Skeletal muscle tissue (tissue), 4 donors: Measurements from ENCODE around the gene GSE1. TPM values are rescaled to one million over a fixed set of nuclear protein-coding genes. Genes with fewer than 3 reads are reported as not detected.

Source experiments
- H3K27ac ChIP-seq: one replicate; pipeline ENCODE4 v1.7.0; 2013; ENCODE audit warnings: mild to moderate bottlenecking, low read depth, low read length, inconsistent platforms
- H3K27me3 ChIP-seq, 3 donors: one replicate each; pipeline ENCODE4 v1.7.0; 2013; ENCODE audit warnings: low read length in 3 of 3; ENCODE audit not compliant: control insufficient read depth in 3 of 3, insufficient read depth in 3 of 3
- H3K36me3 ChIP-seq, 3 donors: one replicate each; pipeline ENCODE4 v1.7.0; 2013; ENCODE audit warnings: low read length in 3 of 3; ENCODE audit not compliant: control insufficient read depth in 3 of 3, insufficient read depth in 3 of 3
- H3K4me1 ChIP-seq, 3 donors: one replicate each; pipeline ENCODE4 v1.7.0; 2013; ENCODE audit warnings: low read length in 3 of 3, mild to moderate bottlenecking in 3 of 3; ENCODE audit not compliant: control insufficient read depth in 3 of 3, insufficient read depth in 3 of 3
- H3K4me3 ChIP-seq, 3 donors: one replicate each; pipeline ENCODE4 v1.7.0; 2013; ENCODE audit warnings: low read length in 3 of 3
- H3K9ac ChIP-seq, 3 donors: one replicate each; pipeline ENCODE4 v1.7.0; 2013; ENCODE audit warnings: low read length in 3 of 3, mild to moderate bottlenecking in 3 of 3, moderate library complexity in 2 of 3, low read depth in 1 of 3
- H3K9me3 ChIP-seq, 3 donors: one replicate each; pipeline ENCODE4 v1.7.0; 2013; ENCODE audit warnings: low read length in 3 of 3; ENCODE audit not compliant: control insufficient read depth in 3 of 3
- total RNA-seq: library from RNA; depleted of rRNA; stranded (reverse); fragments of >200 nt; gene quantifications from one replicate; pipeline ENCODE4 v1.2.3, GENCODE V29; 2014
- donor health status: Osteomylitis.

GSE1 gene
- total RNA-seq, 1 donor from 2014 or later: 27.7 TPM

DNA sequence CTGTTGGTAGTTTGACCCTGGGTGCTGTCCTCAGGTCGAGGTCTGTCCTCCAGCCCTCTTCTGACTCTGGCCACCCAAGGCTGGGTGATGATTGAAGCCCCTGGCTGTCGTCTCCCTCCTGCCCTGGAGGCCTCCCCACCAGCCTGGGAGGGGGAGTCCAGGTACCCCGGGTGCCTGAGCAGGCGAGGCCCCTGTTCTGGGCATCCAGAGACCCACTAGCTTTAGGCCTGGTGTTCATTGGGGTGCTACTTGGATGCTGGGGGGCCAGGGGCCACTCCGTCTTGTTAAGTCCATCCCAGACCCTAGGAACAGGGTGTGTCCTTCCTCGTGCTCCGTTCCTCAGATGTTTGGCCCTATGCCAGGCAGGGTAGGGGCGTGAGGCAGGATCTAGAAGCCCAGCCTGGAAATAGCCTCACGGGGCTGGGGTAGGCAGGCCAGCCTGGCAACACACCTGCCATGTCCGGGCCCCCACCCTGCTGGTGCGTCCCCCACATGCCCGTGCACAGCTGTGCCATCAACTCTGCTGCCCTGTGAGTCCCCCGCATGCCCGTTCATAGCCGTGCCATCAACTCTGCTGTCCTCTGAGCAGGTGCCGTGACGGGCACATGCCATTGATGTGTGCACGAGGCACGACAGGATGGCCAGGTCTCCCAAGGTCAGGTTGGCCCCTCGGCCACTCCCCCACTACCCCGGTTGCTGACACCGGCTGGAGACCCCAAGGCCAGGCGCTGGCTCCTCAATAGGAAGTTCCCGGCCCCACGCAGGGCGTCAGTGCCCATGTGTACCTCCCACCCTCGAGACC lies 38.7 kb downstream of the GSE1 start:
- Histone ChIP-seq H3K9me3 (no peaks in the 10 kb centered on the region), H3K9ac (peak overlapping the region in 2 of 3 donors; percentile 3 to 25), H3K36me3 (peaks cover 9 to 22% (median 20%) of the 10 kb centered on the region in 3 donors), H3K4me3 (no peak overlapping the region), H3K27ac (peak overlapping the region; percentile 40), H3K27me3 (no peaks in the 10 kb centered on the region), H3K4me1 (peaks cover 18 to 39% (median 29%) of the 10 kb centered on the region in 3 donors)

DNA sequence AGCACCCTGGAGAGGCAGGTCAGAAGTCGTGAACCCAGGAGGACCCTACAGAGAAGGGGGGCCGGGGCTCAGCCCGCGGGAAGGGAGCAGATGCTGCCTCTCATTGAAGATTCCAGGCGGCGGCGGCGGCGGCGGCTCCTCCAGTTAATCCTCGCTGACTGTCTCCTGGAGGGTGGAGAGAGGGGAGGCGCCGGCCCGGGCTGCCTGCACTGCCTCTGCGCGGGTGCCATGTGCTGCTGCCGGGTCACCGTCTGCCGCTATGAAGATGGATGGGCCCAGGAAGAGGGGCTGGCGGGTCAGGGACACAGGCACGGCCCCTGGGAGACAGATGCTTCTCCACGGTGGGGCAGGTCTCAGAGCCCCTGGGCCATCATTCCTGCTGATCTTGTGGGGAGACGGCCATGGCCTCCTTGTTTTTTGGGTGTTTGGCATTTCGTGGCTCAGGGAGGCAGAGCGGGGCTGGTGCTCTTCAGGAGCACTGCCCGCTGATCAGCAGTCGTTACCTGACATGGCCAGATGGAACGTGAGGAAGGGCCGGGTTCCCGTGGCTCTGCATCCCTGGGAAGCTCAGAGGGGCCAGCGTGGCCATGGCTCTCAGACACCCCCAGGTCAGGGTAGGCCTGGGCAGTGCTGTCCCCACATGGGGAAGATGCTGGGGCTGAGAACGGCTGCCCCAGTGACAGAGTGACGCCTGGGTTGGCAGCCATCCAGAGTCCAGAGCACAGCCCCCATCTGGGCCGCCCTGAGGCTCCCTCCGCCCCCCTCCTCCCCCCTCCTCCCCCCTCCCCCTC lies 39.5 kb downstream of the GSE1 start:
- H3K27ac ChIP-seq: no peak overlapping the region
- peak overlapping the region in 1 of 3 donors; percentile 40 for H3K9ac ChIP-seq
- H3K9me3 ChIP-seq: no peaks in the 10 kb centered on the region
- peaks cover 18 to 47% (median 36%) of the 10 kb centered on the region in 3 donors for H3K4me1 ChIP-seq
- H3K36me3 ChIP-seq: peaks cover 11 to 28% (median 27%) of the 10 kb centered on the region in 3 donors
- no peaks in the 10 kb centered on the region for H3K27me3 ChIP-seq
- H3K4me3 ChIP-seq: no peak overlapping the region

DNA sequence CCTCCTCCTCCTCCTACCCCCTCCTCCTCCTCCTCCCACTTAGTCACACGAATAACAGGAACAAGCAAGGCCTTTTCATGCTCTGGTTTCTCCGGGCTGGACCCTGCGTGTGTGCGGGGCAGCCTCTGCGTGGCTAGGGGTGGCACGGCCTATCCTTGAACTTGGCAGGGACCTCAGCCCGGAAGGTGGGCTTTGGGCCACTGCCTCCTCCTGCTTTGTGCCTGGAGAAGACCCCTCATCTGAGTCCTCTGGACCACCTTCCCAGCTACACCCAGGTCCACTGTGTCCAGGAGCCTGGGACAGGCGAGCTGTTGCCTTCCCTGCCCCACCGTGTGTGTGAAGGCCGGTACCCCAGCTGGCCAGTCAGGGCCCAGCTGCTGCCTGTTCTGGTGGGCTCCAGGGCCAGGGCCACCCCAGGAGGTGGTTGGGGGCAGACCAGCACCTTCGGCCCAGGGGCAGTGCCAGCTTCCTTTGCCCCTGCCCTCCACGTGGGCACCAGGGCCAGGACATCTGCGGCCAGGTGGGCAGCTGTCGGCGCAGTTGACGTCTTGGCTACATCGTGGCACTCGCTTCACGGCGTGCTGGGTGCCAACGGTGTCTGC lies 40.3 kb downstream of the GSE1 start:
- Histone ChIP-seq H3K9me3 (no peaks in the 10 kb centered on the region), H3K36me3 (peaks cover 19 to 36% (median 34%) of the 10 kb centered on the region in 3 donors), H3K4me3 (no peak overlapping the region), H3K4me1 (peaks cover 18 to 52% (median 38%) of the 10 kb centered on the region in 3 donors), H3K9ac (no peak overlapping the region), H3K27ac (peak overlapping the region; percentile 47), H3K27me3 (no peaks in the 10 kb centered on the region)

DNA sequence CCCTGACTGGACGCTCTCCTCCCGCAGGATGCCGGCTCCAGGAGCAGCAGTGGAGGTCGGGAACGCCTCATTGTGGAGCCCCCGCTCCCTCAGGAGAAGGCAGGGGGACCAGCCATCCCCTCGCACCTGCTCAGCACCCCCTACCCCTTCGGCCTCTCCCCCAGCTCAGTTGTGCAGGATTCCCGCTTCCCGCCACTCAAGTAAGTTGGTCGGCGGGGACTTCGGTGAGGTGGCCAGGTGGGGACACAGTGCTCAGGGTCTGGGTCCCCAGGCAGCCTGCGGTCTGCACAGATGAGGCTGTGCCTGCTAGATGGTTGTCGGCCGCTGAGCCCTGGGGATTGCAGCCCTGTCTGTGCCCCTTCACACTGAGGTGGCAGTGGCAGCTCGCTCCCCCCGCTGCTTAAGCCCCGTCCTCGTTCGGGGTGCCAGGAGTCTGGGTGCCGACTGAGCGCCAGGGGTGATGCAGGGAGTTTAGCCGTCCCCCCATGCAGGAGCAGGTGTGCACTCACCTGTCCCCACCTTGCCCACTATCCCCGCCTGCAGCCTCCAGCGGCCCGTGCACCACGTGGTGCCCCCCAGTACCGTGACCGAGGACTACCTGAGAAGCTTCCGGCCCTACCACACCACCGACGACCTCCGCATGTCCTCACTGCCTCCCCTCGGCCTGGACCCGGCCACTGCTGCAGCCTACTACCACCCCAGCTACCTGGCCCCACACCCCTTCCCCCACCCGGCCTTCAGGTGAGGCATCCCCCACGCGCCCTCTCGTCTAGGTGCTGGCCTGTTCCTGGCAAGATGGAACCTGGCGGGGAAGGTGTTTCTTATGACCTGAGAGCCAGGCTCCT lies 41.4 kb downstream of the GSE1 start:
- H3K4me3 ChIP-seq: no peak overlapping the region
- H3K36me3 ChIP-seq: peaks cover 29 to 42% (median 37%) of the 10 kb centered on the region in 3 donors
- H3K27me3 ChIP-seq: no peaks in the 10 kb centered on the region
- no peak overlapping the region for H3K27ac ChIP-seq
- H3K9me3 ChIP-seq: no peaks in the 10 kb centered on the region
- peaks cover 18 to 62% (median 42%) of the 10 kb centered on the region in 3 donors for H3K4me1 ChIP-seq
- no peak overlapping the region for H3K9ac ChIP-seq

DNA sequence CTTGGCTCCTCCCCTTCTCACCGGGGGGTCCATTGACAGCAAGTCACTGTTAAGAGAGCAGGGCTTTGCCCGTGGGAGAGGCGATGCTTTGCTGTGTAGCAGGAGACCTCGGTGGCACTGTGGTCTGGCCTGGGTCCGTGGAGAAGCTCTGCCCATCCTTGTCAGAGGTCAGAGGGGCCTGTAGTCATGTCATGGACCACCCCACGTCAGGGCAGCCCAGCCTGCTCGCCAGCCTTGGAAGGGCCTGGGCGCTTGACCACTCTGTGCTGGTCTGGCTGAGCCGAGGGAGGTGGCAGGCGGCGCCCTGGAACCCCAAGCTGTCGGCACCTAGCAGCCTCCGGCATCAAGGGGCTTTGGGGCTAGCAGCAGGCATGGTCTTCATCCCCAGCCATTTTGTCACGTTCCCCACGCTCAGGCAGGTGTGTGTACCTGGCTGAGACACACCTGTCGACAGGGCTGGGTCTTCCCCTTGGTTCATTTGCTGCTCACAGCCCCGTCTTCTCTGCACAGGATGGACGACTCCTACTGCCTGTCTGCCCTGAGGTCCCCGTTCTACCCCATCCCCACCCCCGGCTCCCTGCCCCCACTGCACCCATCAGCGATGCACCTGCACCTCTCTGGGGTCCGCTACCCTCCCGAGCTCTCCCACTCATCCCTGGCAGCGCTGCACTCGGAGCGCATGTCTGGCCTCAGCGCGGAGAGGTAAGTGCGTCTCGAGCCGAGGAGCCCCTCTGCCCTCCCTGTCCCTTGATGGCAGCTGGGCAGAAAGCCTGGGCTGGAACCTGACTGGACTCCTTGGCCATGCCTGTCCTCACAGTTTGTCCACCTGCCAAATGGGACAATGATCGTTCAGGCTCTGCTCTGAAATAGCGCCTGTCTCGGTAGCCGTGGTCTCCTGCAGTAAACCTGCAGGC lies 42.4 kb downstream of the GSE1 start:
- no peak overlapping the region for H3K9ac ChIP-seq
- peaks cover 32 to 44% (median 37%) of the 10 kb centered on the region in 3 donors for H3K36me3 ChIP-seq
- H3K27me3 ChIP-seq: no peaks in the 10 kb centered on the region
- H3K4me1 ChIP-seq: peaks cover 27 to 72% (median 49%) of the 10 kb centered on the region in 3 donors
- no peak overlapping the region for H3K4me3 ChIP-seq
- no peaks in the 10 kb centered on the region for H3K9me3 ChIP-seq
- H3K27ac ChIP-seq: no peak overlapping the region

DNA sequence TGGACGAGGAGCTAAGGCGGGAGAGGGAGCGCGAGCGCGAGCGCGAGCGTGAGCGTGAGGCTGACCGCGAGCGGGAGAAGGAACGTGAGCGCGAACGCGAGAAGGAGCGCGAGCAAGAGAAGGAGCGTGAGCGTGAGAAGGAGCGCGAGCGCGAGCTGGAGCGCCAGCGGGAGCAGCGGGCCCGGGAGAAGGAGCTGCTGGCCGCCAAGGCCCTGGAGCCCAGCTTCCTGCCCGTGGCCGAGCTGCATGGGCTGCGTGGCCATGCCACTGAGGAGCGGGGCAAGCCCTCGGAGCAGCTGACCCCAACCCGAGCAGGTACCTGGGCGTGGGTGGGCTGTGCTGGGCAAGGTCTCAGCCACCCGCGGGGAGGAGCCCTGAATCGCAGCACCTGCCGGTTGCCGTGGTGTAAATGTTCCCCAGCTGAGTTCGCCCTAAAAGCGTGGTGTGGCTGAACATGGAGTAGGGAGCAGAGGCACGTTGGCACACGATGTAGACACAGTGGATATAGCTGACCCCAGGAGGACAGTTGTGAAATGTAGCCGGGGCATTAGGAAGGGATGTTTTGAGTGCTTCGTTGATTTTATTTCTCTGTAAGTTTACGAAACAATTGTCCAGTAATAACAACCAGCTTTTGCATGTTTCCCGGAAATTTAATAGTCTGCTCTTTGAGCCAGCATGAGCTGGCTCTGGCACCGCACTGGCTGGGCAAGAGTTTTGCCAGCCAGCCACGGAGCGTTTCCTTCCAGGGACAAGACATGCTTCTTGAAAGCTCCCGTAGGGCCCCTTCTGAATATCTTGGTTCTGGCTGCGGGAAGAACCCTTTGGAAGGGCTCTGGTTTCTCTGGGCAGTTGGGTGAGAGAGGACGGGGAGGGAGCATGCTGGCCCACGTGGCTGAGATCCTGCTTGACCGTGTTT lies 43.5 kb downstream of the GSE1 start:
- H3K4me3 ChIP-seq: no peak overlapping the region
- H3K9me3 ChIP-seq: no peaks in the 10 kb centered on the region
- H3K27me3 ChIP-seq: no peaks in the 10 kb centered on the region
- H3K9ac ChIP-seq: peak overlapping the region in 1 of 3 donors; percentile 25
- H3K27ac ChIP-seq: no peak overlapping the region
- peaks cover 25 to 65% (median 43%) of the 10 kb centered on the region in 3 donors for H3K4me1 ChIP-seq
- peaks cover 34 to 52% (median 41%) of the 10 kb centered on the region in 3 donors for H3K36me3 ChIP-seq

DNA sequence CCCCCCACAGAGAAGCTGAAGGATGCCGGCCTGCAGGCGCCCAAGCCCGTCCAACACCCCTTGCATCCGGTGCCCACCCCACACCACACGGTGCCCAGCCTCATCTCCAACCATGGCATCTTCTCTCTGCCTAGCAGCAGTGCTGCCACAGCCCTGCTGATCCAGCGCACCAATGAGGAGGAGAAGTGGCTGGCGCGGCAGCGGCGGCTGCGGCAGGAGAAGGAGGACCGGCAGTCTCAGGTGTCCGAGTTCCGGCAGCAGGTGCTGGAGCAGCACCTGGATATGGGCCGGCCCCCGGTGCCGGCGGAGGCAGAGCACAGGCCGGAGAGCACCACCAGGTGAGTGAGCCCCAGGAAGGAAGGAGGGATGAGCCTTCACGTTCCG lies 44.1 kb downstream of the GSE1 start:
- Histone ChIP-seq H3K9ac (peak overlapping the region in 1 of 3 donors; percentile 25), H3K4me3 (no peak overlapping the region), H3K27me3 (no peaks in the 10 kb centered on the region), H3K9me3 (no peaks in the 10 kb centered on the region), H3K36me3 (peaks cover 40 to 56% (median 45%) of the 10 kb centered on the region in 3 donors), H3K27ac (no peak overlapping the region), H3K4me1 (peaks cover 19 to 58% (median 37%) of the 10 kb centered on the region in 3 donors)

DNA sequence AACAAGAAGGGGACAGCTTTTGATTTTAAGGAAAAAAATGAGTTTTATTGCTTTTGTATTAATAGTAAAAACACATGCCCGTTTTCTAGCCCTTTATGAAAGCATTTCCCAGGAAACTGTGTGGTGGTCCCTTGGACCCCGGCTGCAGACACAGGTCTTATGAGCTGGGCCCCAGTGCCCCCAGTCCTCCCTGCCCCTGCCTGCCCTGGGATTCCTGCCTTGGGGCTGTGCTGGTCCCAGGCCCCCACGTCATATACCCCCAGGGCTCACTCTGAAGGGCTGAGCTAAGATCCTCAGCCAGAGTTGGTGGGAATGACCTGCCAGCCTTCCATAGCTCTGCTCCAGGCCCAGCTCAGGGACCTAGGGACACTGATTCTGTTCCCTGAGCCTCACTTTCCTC lies 44.9 kb downstream of the GSE1 start:
- Histone ChIP-seq H3K27me3 (no peaks in the 10 kb centered on the region), H3K9me3 (no peaks in the 10 kb centered on the region), H3K27ac (no peak overlapping the region), H3K9ac (no peak overlapping the region), H3K4me1 (peaks cover 19 to 53% (median 32%) of the 10 kb centered on the region in 3 donors), H3K4me3 (no peak overlapping the region), H3K36me3 (peaks cover 47 to 63% (median 53%) of the 10 kb centered on the region in 3 donors)
